GM12892 (cell line): Measurements from ENCODE around the gene ROR1.

Source experiments
- POLR2A ChIP-seq: IDR thresholded peaks from 2 replicates; pipeline ENCODE4 v1.6.1; 2011; ENCODE audit warnings: low read depth, low read length, control low read depth
- POLR2AphosphoS5 ChIP-seq: IDR thresholded peaks from 2 replicates; pipeline ENCODE4 v1.6.1; 2011; ENCODE audit warnings: low read depth, low read length, control low read depth
- TAF1 ChIP-seq: IDR thresholded peaks from 2 replicates; pipeline ENCODE4 v1.6.1; 2011; ENCODE audit warnings: low read depth, mild to moderate bottlenecking, control low read depth, low read length, borderline replicate concordance

- no peak for TF ChIP-seq POLR2A
- TF ChIP-seq TAF1 = no peak
- no peak for TF ChIP-seq POLR2AphosphoS5
These were observed 210.6 kb downstream of the ROR1 start for GRCh38 chr1:63984257-63984929.
